SIG-M5 treated with dmso at 0.1 percent for 504 hours (cell line): ENCODE results near the gene GPER1.

Experiments
- DNase-seq: peaks from one replicate; lab custom pipeline; 2025; ENCODE audit not compliant: unreplicated experiment; lab: John Stamatoyannopoulos, UW

Gene GPER1

DNA sequence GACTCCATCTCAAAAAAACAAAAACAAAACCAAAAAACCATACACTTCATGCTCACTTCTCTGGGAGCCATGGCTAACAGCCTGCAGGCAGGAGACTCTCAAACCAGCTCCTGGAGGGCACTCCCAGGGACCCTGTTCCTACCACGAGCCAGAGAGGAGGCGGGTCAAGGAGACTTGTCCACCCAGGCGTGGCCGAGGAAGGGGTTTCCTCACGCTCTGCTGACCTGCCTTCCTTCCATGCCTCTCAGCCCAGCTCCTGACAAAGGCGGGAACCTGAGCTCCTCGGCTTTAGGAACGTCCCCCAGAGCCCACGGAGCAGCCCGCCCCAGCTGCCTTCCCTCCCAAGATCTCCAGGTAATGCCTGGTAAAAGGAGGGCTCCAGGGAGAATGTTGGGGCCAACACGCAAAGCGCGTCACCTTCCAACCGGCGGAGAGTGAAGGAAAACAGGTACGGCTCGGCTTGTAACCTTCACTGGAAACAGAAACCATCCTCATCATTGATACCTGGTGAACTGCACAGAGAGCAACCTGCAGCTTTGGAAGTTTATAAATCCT is 34.0 kb upstream of the GPER1 start:
- no peak for DNase-seq

GRCh38 chr7:1054438-1054837 is 33.5 kb upstream of the GPER1 start:
- DNase-seq = no peak

GRCh38 chr7:1054861-1055450 is 33.0 kb upstream of the GPER1 start:
- no peak for DNase-seq

DNA sequence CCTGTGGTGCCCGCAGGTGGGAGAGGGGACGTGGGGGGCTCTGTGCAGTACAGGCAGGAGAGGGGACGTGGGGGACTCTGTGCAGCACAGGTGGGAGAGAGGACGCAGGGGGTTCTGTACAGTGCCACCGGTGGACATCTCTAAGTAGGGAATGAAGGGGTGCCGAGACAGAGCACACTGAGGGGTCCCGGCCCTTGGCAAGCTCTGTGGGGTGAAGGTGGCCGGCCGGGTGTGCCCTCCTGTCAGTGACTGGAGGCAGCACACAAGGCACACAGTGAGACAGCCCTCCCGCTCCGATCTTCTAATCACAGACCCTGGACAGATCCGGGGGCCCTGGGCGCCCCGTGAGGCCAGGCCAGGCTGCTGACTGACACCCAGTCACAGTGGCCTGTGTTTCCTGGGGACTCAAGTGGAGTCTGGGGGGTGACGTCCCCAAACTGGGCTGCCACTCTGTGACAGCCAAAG is 32.4 kb upstream of the GPER1 start:
- DNase-seq = no peak

DNA sequence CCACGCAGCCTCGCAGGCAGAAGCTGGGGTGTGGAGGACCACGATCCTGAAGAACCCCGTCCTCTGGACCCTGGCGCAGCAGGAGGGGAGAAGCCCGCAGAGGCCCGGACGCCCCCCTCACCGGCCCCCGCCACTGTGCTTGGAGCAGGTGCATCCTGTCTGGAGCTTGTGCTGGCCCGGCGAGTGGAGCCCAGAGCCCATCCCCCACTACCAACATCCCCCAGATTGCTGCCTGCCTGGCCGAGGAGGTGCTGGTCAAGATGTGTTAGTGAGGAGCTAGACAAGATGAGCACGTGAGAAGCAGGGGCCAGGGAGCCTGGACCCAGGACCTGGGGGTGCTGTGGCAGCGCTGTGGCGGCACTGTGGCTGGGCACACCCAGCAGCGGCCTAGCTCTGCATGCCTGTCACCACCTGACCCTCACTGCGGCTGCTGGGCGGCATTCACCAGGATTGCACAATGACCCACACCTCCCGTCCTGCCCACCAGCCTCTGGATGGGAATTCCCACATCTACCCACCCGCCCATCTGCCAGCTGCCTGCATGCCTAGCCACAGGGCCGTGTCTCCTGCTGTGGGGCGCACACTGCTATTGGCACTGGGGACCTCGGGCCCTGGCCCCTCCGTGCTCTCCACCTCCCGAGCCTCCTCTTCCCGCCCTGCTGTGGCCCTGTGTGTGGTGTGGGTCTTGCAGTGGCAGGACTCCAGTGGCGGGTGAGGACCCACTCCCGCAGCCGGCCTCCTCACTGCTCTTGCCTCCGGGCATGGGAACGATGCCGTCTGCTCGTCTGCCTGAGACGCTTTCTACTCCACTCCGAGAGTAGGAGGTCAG is 31.7 kb upstream of the GPER1 start:
- DNase-seq = no peak

GRCh38 chr7:1056785-1057410 is 31.0 kb upstream of the GPER1 start:
- DNase-seq = no peak

GRCh38 chr7:1057416-1058291 is 30.3 kb upstream of the GPER1 start:
- DNase-seq = no peak

GRCh38 chr7:1058311-1058710 is 29.6 kb upstream of the GPER1 start:
- DNase-seq = no peak

DNA sequence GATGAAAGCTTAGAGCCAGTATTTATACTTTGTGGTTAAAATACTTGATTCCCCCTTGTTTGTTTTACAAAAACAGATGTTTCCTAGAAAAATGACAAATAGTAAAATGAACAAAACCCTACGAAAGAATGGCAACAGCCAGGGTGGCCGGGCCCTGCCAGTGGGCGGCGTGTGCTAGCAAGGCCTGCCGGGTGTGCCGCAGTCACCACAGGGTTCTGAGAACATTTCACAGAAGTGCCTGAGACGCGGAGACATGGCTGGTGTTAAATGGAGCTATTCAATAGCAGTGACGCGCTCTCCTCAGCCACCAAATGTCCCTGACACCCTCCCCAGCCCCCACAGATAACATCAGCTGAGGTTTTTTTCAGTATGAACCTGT is 29.1 kb upstream of the GPER1 start:
- DNase-seq = no peak

DNA sequence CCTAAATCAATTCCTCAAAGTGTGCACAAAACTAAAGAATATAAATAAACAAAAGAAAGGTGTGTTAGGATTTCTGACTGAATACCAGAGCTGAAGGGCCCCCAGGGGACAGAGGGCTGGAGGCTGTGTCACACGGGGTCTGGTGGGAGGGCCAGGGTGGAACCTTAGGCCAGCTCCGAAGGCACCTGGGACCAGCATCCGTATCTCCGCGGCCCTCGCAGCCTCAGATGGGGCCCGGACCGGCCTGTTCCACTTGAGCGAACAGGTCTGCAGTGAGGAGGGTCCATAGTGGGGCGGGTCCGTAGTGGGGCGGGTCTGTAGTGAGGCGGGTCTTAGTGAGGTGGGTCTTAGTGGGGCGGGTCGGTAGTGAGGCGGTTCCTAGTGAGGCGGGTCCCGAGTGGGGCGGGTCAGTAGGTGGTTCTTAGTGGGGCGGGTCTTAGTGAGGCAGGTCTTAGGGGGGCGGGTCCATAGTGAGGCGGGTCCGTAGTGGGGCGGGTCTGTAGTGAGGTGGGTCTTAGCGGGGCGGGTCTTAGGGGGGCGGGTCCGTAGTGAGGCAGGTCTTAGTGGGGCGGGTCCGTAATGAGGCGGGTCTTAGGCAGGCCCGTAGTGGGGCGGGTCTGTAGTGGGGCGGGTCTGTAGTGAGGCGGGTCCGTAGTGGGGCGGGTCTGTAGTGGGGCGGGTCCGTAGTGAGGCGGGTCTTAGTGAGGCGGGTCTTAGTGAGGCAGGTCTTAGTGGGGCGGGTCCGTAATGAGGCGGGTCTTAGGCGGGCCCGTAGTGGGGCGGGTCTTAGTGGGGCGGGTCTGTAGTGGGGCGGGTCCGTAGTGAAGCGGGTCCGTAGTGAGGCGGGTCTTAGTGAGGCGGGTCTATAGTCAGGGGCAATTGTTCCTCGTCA is 28.5 kb upstream of the GPER1 start:
- no peak for DNase-seq

GRCh38 chr7:1060315-1061072 is 27.4 kb upstream of the GPER1 start:
- DNase-seq = no peak

- no peak for DNase-seq
These were observed 26.7 kb upstream of the GPER1 start for GRCh38 chr7:1061180-1061579.

GRCh38 chr7:1062296-1063294 is 25.3 kb upstream of the GPER1 start:
- DNase-seq = peak; percentile 42

- no peak for DNase-seq
These were observed 24.6 kb upstream of the GPER1 start for GRCh38 chr7:1063361-1063760.

GRCh38 chr7:1064581-1064980 is 23.3 kb upstream of the GPER1 start:
- no peak for DNase-seq

- no peak for DNase-seq
These were observed 22.7 kb upstream of the GPER1 start for GRCh38 chr7:1065263-1065584.

- peak; percentile 62 for DNase-seq
These were observed 22.2 kb upstream of the GPER1 start for GRCh38 chr7:1065585-1066241.

GRCh38 chr7:1066242-1066588 is 21.7 kb upstream of the GPER1 start:
- DNase-seq = no peak
